H1 (cell line): ENCODE measurements around the gene LPP.

Experiments used
- CHD2 ChIP-seq: IDR thresholded peaks from 2 replicates; pipeline ENCODE4 v1.6.1; 2012; ENCODE audit warnings: low read length, improper control_type of control experiment
- CHD7 ChIP-seq: fragments of 300-600 bp; sonication (generic); IDR thresholded peaks from 2 replicates; pipeline ENCODE4 v1.7.1; 2012; ENCODE audit warnings: low read length, moderate library complexity, mild to moderate bottlenecking, inconsistent platforms; ENCODE audit not compliant: insufficient replicate concordance
- EGR1 ChIP-seq: IDR thresholded peaks from 2 replicates; pipeline ENCODE4 v1.6.1; 2011; ENCODE audit warnings: low read depth, low read length, borderline replicate concordance
- MAFK ChIP-seq: IDR thresholded peaks from 2 replicates; pipeline ENCODE4 v1.6.1; 2012; ENCODE audit warnings: low read depth, mild to moderate bottlenecking, improper control_type of control experiment, low read length
- POLR2A ChIP-seq, 2 experiments: IDR thresholded peaks; 1 replicate in 1 of 2; 2 replicates in 1 of 2; pipeline ENCODE4 v1.6.1; 2011; ENCODE audit warnings: low read depth in 2 of 2, low read length in 2 of 2, mild to moderate bottlenecking in 2 of 2; ENCODE audit errors: control extremely low read depth in 1 of 2
- POLR2AphosphoS5 ChIP-seq: IDR thresholded peaks from 2 replicates; pipeline ENCODE4 v1.6.1; 2011; ENCODE audit warnings: low read depth, low read length
- SIN3A ChIP-seq, 2 experiments: IDR thresholded peaks in 1 of 2; conservative IDR thresholded peaks in 1 of 2; 2 replicates each; pipeline ENCODE4 v1.6.1; 2011 to 2012; ENCODE audit warnings: low read length in 2 of 2, improper control_type of control experiment in 1 of 2, low read depth in 1 of 2, mild to moderate bottlenecking in 1 of 2
- TF ChIP-seq, protein P1 (sequence below): IDR thresholded peaks from 2 replicates; pipeline ENCODE4 v1.6.1; 2012; ENCODE audit warnings: inconsistent platforms
- TF ChIP-seq, protein P2 (sequence below), 3 experiments: IDR thresholded peaks; 1 replicate in 2 of 3; 2 replicates in 1 of 3; pipeline versions ENCODE4 v1.5.1 to v1.6.1; 2011; ENCODE audit warnings: low read length in 3 of 3, mild to moderate bottlenecking in 3 of 3, inconsistent platforms in 2 of 3, low read depth in 1 of 3, moderate library complexity in 1 of 3; ENCODE audit not compliant: insufficient read depth in 1 of 3; ENCODE audit errors: control extremely low read depth in 1 of 3

- TF ChIP-seq, protein P1, sequence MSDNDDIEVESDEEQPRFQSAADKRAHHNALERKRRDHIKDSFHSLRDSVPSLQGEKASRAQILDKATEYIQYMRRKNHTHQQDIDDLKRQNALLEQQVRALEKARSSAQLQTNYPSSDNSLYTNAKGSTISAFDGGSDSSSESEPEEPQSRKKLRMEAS, result no peak
- TF ChIP-seq POLR2AphosphoS5 (no peak), POLR2A (IDR thresholded peaks at IDR 0.05; ENCODE audit: control extremely low read depth in 1 of 2, low read depth in 2 of 2, low read length in 2 of 2) (no peak), SIN3A (conservative IDR thresholded peaks at IDR 0.05 in 1 of 2, IDR thresholded peaks at IDR 0.05 in 1 of 2; ENCODE audit: low read depth in 1 of 2, low read length in 2 of 2) (no peak), EGR1 (no peak), CHD2 (no peak), CHD7 (no peak), MAFK (no peak)
- TF ChIP-seq, protein P2, sequence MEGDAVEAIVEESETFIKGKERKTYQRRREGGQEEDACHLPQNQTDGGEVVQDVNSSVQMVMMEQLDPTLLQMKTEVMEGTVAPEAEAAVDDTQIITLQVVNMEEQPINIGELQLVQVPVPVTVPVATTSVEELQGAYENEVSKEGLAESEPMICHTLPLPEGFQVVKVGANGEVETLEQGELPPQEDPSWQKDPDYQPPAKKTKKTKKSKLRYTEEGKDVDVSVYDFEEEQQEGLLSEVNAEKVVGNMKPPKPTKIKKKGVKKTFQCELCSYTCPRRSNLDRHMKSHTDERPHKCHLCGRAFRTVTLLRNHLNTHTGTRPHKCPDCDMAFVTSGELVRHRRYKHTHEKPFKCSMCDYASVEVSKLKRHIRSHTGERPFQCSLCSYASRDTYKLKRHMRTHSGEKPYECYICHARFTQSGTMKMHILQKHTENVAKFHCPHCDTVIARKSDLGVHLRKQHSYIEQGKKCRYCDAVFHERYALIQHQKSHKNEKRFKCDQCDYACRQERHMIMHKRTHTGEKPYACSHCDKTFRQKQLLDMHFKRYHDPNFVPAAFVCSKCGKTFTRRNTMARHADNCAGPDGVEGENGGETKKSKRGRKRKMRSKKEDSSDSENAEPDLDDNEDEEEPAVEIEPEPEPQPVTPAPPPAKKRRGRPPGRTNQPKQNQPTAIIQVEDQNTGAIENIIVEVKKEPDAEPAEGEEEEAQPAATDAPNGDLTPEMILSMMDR (IDR thresholded peaks at IDR 0.05; ENCODE audit: control extremely low read depth in 1 of 3, insufficient read depth in 1 of 3, low read depth in 1 of 3, low read length in 3 of 3), result no peak
Observed at GRCh38 chr3:188874576-188874975, 720.6 kb downstream of the LPP start.
